Endothelial cell of umbilical vein (primary cell): ENCODE measurements around the gene CEP89. TPM values are rescaled to one million over a fixed set of nuclear protein-coding genes. Genes with fewer than 3 reads are reported as not detected.

Source experiments
- BruUV-seq: library from RNA; stranded (reverse); fragments of 400-500 nt; replicated peaks from 2 replicates; lab custom pipeline; 2021; lab: Mats Ljungman, UMichigan
- CTCF ChIA-PET: fragments of 300-600, 350-600 bp; sonication (Branson Sonifier 250); formaldehyde crosslinking; loops from one replicate; lab custom pipeline; 2021; ENCODE audit warnings: antibody characterized with exemption, inconsistent platforms; lab: Charles Lee
- POLR2A ChIA-PET: fragments of 300-600, 350-600 bp; sonication (Branson Sonifier 250); formaldehyde crosslinking; loops from one replicate; lab custom pipeline; 2021; ENCODE audit warnings: antibody characterized with exemption, inconsistent platforms; lab: Charles Lee
- DNase-seq: peaks from one replicate; pipeline ENCODE4 v3.0.0-alpha.2; 2011; ENCODE audit warnings: low read depth, low spot score
- FAIRE-seq: peaks from 2 replicates; lab custom pipeline; 2011; peaks lifted over from hg19 to GRCh38; lab: Jason Lieb, UNC
- H2AFZ ChIP-seq: 2 replicates; pipeline ENCODE4 v1.6.0; 2012; ENCODE audit warnings: low read depth, low read length, control low read depth, inconsistent platforms
- H3K27ac ChIP-seq: 2 replicates; pipeline ENCODE4 v1.5.1; 2011; ENCODE audit warnings: low read depth, mild to moderate bottlenecking, control low read depth, low read length, moderate library complexity; ENCODE audit not compliant: insufficient read depth
- H3K27me3 ChIP-seq, 2 experiments: 2 replicates each; pipeline versions ENCODE4 v1.6.0 to v1.6.1; 2011; ENCODE audit warnings: low read length in 2 of 2, mixed read lengths in 1 of 2; ENCODE audit not compliant: control insufficient read depth in 2 of 2, insufficient read depth in 2 of 2
- H3K36me3 ChIP-seq, 2 experiments: 2 replicates in 1 of 2; 3 replicates in 1 of 2; pipeline ENCODE4 v1.5.1; 2011; ENCODE audit warnings: low read length in 2 of 2, mild to moderate bottlenecking in 1 of 2, moderate library complexity in 1 of 2; ENCODE audit not compliant: control insufficient read depth in 2 of 2, insufficient read depth in 2 of 2; ENCODE audit errors: extremely low read depth in 1 of 2
- H3K4me1 ChIP-seq: 3 replicates; pipeline ENCODE4 v1.5.1; 2011; ENCODE audit warnings: mild to moderate bottlenecking, low read length; ENCODE audit not compliant: control insufficient read depth, insufficient read depth; ENCODE audit errors: extremely low read depth
- H3K4me2 ChIP-seq: 2 replicates; pipeline ENCODE4 v1.6.1; 2011; ENCODE audit warnings: low read length, control low read depth, mixed read lengths; ENCODE audit not compliant: insufficient read depth
- H3K4me3 ChIP-seq, 3 experiments: fragments of 200-600 bp in 1 of 3; sonication (generic), shearing (Covaris generic) in 1 of 3; replicated peaks in 1 of 3; 2 replicates each; pipeline ENCODE4 v1.5.1; 2011 to 2016; ENCODE audit warnings: control low read depth in 3 of 3, low read length in 3 of 3, mild to moderate bottlenecking in 2 of 3, inconsistent platforms in 1 of 3, low read depth in 1 of 3, moderate library complexity in 1 of 3; ENCODE audit not compliant: insufficient read depth in 1 of 3
- H3K79me2 ChIP-seq: 2 replicates; pipeline ENCODE4 v1.6.0; 2012; ENCODE audit warnings: low read length, inconsistent platforms; ENCODE audit not compliant: control insufficient read depth, insufficient read depth
- H3K9ac ChIP-seq: replicated peaks from 2 replicates; pipeline ENCODE3; 2011; ENCODE audit warnings: low read length, control low read depth; ENCODE audit not compliant: insufficient read depth; ENCODE audit errors: extremely low read depth
- H3K9me1 ChIP-seq: replicated peaks from 3 replicates; pipeline ENCODE4 v1.6.0; 2011; ENCODE audit warnings: mild to moderate bottlenecking, low read length; ENCODE audit not compliant: control insufficient read depth, insufficient read depth; ENCODE audit errors: extremely low read depth
- H3K9me3 ChIP-seq: replicated peaks from 2 replicates; pipeline ENCODE4 v1.5.1; 2012; ENCODE audit warnings: low read length, inconsistent platforms; ENCODE audit not compliant: control insufficient read depth, insufficient read depth
- H4K20me1 ChIP-seq: replicated peaks from 2 replicates; pipeline ENCODE3; 2011; ENCODE audit warnings: mild to moderate bottlenecking, low read length; ENCODE audit not compliant: control insufficient read depth, insufficient read depth; ENCODE audit errors: extremely low read depth
- JUN ChIP-seq: IDR thresholded peaks from 2 replicates; pipeline ENCODE4 v1.6.1; 2011; ENCODE audit warnings: borderline replicate concordance, low read depth; ENCODE audit not compliant: insufficient read length, insufficient read depth
- POLR2AphosphoS5 ChIP-seq: IDR thresholded peaks from 2 replicates; pipeline ENCODE4 v1.6.1; 2012; ENCODE audit warnings: low read depth, mild to moderate bottlenecking, control low read depth, low read length, moderate library complexity; ENCODE audit not compliant: insufficient read depth
- dilution Hi-C: fragments of 300-500 bp; cut with MboI; formaldehyde crosslinking; loops from one replicate; pipeline ENCODE4 v1.15.0; 2019; ENCODE audit warnings: low sequenced_read_pairs; ENCODE audit not compliant: extremely low pct_ligation_motif_present
- intact Hi-C: fragments of 100-400 bp; cut with micrococcal nuclease; formaldehyde crosslinking; loops from one replicate; pipeline ENCODE4 v1.10.0; 2022
- polyA plus RNA-seq, 4 experiments: library from polyadenylated mRNA; depleted of rRNA in 3 of 4; stranded (reverse) in 3 of 4; unstranded in 1 of 4; fragments of >200 nt; gene quantifications; 2 replicates each; pipeline versions ENCODE4 v1.2.1 to v1.2.3, GENCODE V29; 2011 to 2012; ENCODE audit warnings: missing spikeins in 1 of 4
- total RNA-seq: library from RNA; stranded (reverse); gene quantifications from 2 replicates; pipeline ENCODE4 v1.2.3, GENCODE V29; 2021
- TF ChIP-seq, protein P1 (sequence below), 2 donors: IDR thresholded peaks; 1 replicate in 1 of 2; 2 replicates in 1 of 2; pipeline ENCODE4 v1.5.1; 2011; ENCODE audit warnings: low read length in 2 of 2, mild to moderate bottlenecking in 2 of 2, moderate library complexity in 2 of 2, control low read depth in 1 of 2, inconsistent platforms in 1 of 2, low read depth in 1 of 2; ENCODE audit not compliant: insufficient read depth in 1 of 2; ENCODE audit errors: extremely low read depth in 1 of 2

CEP89 gene
- total and polyA plus RNA-seq, 2 donors (not counting 3 experiments of a cell fraction or from before 2014, with no cell fraction given): 25.1 to 46.2 TPM

- Histone ChIP-seq H3K9ac (no peak overlapping the region), H3K36me3 (no peaks in the 10 kb centered on the region), H3K4me1 (peaks cover 9% of the 10 kb centered on the region), H2AFZ (no peak overlapping the region), H3K9me1 (no peaks in the 10 kb centered on the region), H3K27me3 (no peaks in the 10 kb centered on the region), H3K4me2 (no peak overlapping the region), H3K4me3 (no peak overlapping the region), H3K9me3 (no peaks in the 10 kb centered on the region), H4K20me1 (no peaks in the 10 kb centered on the region), H3K79me2 (no peaks in the 10 kb centered on the region), H3K27ac (no peak overlapping the region)
- BruUV-seq: no TSS peak
- intact Hi-C loops (loop anchor here (2.0 to 10.0 kb wide), 2 partner anchors 108 to 200 kb away; partner anchors contain the start of gene GPATCH1), dilution Hi-C loops (no loop called here)
- peak; percentile 69 for DNase-seq
- no peak for FAIRE-seq
- POLR2A ChIA-PET: interaction anchor here (0.7 kb wide), 1 partner anchor 8 kb away, joined by 4 read pairs; no protein-coding TSS in a partner anchor
- no peak for TF ChIP-seq POLR2AphosphoS5
- TF ChIP-seq, protein P1, sequence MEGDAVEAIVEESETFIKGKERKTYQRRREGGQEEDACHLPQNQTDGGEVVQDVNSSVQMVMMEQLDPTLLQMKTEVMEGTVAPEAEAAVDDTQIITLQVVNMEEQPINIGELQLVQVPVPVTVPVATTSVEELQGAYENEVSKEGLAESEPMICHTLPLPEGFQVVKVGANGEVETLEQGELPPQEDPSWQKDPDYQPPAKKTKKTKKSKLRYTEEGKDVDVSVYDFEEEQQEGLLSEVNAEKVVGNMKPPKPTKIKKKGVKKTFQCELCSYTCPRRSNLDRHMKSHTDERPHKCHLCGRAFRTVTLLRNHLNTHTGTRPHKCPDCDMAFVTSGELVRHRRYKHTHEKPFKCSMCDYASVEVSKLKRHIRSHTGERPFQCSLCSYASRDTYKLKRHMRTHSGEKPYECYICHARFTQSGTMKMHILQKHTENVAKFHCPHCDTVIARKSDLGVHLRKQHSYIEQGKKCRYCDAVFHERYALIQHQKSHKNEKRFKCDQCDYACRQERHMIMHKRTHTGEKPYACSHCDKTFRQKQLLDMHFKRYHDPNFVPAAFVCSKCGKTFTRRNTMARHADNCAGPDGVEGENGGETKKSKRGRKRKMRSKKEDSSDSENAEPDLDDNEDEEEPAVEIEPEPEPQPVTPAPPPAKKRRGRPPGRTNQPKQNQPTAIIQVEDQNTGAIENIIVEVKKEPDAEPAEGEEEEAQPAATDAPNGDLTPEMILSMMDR (IDR thresholded peaks at IDR 0.05; ENCODE audit: extremely low read depth in 1 of 2, insufficient read depth in 1 of 2, low read depth in 1 of 2, low read length in 2 of 2): no peak
- CTCF ChIA-PET: interaction anchor here (0.7 to 3.8 kb wide), 8 partner anchors 10 to 207 kb away, joined by 3 to 28 read pairs (median 6); partner anchors contain the start of gene WDR88
These were observed 5.5 kb upstream of the CEP89 start for GRCh38 chr19:32977280-32977679.

GRCh38 chr19:32976223-32976805 lies 4.6 kb upstream of the CEP89 start:
- intact Hi-C loops: loop anchor here (1.0 to 10.0 kb wide), 3 partner anchors 108 to 200 kb away; partner anchors contain the start of gene GPATCH1
- POLR2A ChIA-PET: no interaction called here
- no TSS peak for BruUV-seq

More at GRCh38 chr19:32976223-32976805, 4.6 kb upstream of the CEP89 start:
- Histone ChIP-seq H3K4me1 (peaks cover 10% of the 10 kb centered on the region), H4K20me1 (no peaks in the 10 kb centered on the region), H3K27me3 (no peaks in the 10 kb centered on the region), H2AFZ (no peak overlapping the region), H3K4me3 (no peak overlapping the region), H3K9ac (no peak overlapping the region), H3K9me3 (no peaks in the 10 kb centered on the region), H3K9me1 (no peaks in the 10 kb centered on the region), H3K36me3 (no peaks in the 10 kb centered on the region), H3K27ac (no peak overlapping the region), H3K4me2 (no peak overlapping the region), H3K79me2 (peaks cover 4% of the 10 kb centered on the region)
- FAIRE-seq: peak; percentile 90
- no peak for TF ChIP-seq JUN
- TF ChIP-seq, protein P1 (IDR thresholded peaks at IDR 0.05; ENCODE audit: extremely low read depth in 1 of 2, insufficient read depth in 1 of 2, low read depth in 1 of 2, low read length in 2 of 2): peak; percentile 76 to 80
- DNase-seq: peak; percentile 79
- dilution Hi-C loops: no loop called here
- CTCF ChIA-PET: interaction anchor here (0.6 to 4.3 kb wide), 20 partner anchors 9 to 208 kb away, joined by 3 to 37 read pairs (median 4); partner anchors contain the start of gene GPATCH1
